Suprapubic skin (tissue), 4 donors: ENCODE data around the gene NDUFV3.

ENCODE experiments used
- POLR2A ChIP-seq, 2 donors: fragments of 450-650 bp; IDR thresholded peaks; one replicate each; pipeline ENCODE4 v1.6.1; 2017; ENCODE audit warnings: antibody characterized with exemption in 2 of 2, mild to moderate bottlenecking in 2 of 2, moderate library complexity in 2 of 2
- POLR2AphosphoS5 ChIP-seq, 3 donors: sonication (generic); formaldehyde crosslinking; IDR thresholded peaks; one replicate each; pipeline ENCODE4 v1.6.1; 2017; ENCODE audit warnings: antibody characterized with exemption in 3 of 3
- TF ChIP-seq, protein P1 (sequence below), 2 donors: fragments of 200-600 bp in 1 of 2; fragments of 450-650 bp in 1 of 2; sonication (generic) in 1 of 2; IDR thresholded peaks; one replicate each; pipeline ENCODE4 v1.5.1; 2016 to 2019; ENCODE audit warnings: antibody characterized with exemption in 2 of 2, mild to moderate bottlenecking in 1 of 2, moderate library complexity in 1 of 2

- TF ChIP-seq, protein P1, sequence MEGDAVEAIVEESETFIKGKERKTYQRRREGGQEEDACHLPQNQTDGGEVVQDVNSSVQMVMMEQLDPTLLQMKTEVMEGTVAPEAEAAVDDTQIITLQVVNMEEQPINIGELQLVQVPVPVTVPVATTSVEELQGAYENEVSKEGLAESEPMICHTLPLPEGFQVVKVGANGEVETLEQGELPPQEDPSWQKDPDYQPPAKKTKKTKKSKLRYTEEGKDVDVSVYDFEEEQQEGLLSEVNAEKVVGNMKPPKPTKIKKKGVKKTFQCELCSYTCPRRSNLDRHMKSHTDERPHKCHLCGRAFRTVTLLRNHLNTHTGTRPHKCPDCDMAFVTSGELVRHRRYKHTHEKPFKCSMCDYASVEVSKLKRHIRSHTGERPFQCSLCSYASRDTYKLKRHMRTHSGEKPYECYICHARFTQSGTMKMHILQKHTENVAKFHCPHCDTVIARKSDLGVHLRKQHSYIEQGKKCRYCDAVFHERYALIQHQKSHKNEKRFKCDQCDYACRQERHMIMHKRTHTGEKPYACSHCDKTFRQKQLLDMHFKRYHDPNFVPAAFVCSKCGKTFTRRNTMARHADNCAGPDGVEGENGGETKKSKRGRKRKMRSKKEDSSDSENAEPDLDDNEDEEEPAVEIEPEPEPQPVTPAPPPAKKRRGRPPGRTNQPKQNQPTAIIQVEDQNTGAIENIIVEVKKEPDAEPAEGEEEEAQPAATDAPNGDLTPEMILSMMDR (IDR thresholded peaks at IDR 0.05): no peak
- TF ChIP-seq POLR2AphosphoS5 (IDR thresholded peaks at IDR 0.05): no peak
- no peak for TF ChIP-seq POLR2A (IDR thresholded peaks at IDR 0.05)
Observed at GRCh38 chr21:42913476-42913875, 20.4 kb downstream of the NDUFV3 start.
